ENCODE measurements around the gene SFR1.

Gene SFR1

DNA sequence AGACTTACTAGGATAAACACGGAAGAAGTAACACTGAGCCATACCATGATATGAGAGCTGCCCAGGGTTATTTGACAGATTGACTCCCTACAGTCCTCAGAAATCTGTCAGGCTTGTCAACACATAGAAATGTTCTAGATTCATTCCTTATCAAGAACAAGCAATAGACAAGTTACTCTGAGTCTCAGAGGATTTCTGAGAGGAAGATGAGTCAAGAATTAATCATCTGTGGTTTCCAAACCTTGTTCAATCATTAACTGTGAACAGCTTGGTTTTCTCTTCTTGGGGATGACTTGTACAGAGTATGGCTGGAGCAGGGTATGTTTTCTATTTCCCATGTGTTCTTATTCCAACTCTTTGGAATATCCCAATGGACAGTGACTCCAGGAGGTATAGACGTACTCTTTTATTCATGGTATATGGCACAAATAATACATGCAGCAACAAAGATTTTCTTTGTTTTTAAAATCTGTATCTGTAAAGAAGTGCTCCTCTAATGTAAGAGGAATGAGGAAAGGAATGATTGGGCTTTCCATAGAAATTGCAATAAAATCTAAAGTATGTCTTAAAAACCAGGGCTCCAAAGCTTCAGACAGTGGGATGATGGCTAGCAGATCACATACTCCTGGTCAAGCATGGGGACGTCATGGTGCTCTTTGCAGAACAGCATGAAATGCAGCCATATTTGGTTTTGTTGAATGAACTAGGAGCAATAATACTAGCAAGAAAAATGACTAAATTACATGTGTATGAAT is 11.9 kb upstream of the SFR1 start:
- DNase-seq = peak; percentile 82

- DNase-seq = peak; percentile 62
Observed at GRCh38 chr10:104113376-104113956, 8.5 kb upstream of the SFR1 start.

DNA sequence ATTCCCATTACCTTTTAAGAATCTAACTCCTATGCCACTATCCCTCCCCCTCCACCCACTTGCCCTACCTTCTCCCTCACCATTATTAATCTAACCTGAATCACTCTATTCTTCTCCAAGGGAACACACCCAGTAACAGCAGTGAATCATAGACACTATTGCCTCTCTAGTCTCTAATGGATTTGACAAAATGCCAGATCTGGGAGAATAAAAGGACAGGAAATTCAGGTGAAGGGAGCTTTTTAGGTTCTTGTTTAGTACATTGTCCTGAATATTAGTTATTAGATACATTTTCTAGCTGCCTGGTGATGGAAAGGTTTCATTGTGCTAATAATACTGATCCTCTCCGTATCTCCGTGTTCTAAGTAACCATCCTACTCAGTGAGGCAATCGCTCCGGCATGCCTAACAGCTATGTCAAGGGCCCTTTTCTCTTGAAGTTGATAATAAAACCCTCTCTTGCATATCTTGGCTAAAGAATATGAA is 4.1 kb upstream of the SFR1 start:
- no peak for DNase-seq

DNA sequence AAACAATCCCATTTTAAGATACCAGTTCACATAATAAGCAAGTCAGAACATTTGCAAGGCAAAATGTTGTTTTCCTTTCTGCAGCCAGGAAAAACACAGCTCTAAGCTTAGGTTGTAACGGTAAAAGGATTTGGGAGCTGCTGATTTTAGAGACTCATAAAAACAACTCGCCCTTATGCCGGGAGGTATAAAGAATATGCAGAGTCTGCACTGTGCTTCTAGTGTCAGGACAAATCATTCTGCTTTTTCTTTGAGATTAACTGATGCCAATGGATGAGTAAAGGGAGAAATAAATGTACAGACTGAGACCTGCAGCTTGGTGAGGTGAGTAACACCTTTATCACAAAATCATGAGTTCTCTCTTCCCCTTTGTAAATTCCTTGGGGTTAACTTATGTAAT is 2.0 kb upstream of the SFR1 start:
- DNase-seq = peak; percentile 27

DNA sequence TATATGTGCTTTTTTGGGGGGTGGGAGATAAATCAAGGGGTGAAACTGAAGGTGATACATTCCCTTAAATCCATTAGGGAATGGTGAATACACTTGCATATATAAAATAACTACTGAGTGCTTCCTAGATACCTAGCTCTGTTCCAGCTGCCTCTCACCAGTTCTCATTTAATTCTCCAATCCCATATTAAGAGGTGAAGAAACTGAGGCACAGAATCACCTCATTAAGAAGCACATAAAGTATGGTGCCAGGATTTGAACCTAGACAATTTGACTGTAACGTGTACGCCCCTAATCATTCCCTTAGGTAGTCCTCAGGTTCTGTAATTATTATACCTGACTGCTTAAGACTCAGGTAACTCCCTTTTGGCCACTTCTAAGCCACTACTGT is 1.5 kb upstream of the SFR1 start:
- no peak for DNase-seq

- peak; percentile 98 for DNase-seq
Observed at GRCh38 chr10:104120903-104121484, 977 bp upstream of the SFR1 start.

DNA sequence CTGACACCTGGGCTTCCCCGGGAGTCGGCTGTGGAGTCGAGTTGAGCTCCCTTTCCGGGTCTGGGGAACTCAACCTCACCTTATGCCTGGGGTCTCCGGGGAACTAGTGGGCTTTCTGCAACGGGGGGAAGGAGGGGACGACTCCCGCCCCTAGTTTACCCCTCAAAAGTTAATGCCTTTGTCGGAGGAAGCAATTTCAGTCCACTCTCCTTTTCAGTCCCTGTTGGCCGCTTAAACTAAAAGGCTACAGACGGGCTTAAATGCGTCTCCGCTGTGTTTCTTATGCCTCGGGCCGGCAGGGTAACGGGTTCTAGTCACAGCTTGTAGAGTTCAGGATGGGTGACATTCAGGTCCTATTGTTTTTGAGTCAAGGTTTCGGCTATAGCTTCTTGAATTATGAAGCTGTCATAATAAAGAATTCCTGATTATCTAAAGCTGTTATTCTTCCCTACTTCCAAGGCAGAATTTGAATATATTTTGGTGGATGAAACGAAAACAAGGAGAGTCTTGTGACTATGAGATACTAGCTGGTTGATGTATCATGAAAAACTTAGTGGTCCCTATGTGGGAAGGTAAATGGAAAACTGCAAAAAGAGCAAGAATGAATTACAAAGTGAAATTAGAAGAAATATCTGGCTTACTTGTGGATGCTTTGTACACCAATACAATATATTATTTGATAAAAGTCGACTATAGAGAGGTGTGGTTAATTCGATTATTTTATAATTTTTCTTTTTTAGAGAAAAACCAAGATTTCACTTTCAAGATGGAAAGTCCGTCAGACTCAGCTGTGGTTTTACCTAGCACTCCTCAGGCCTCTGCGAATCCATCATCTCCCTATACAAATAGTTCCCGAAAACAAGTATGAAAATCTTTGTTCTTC is 495 bp downstream of the SFR1 start:
- DNase-seq = peak; percentile 25

DNA sequence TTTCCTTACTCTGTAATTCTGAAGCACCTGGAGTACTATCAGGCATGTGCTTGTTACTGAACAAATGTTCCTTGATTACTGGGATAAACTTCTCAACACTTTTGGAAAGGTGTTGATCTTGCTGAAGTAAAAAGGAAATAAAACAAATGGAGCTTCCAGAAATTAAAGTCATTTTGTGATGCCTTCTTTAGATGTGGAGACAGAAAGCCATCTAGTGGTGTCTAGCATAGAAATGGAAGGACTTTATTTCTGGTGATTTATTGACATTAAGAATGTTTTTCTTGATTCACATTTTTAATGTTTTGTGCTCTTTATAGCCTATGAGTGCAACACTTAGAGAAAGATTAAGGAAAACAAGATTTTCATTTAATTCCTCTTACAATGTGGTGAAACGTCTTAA is 1.4 kb downstream of the SFR1 start:
- peak; percentile 20 for DNase-seq

- peak; percentile 6 for DNase-seq
Observed at GRCh38 chr10:104127411-104127810, 5.4 kb downstream of the SFR1 start.

DNA sequence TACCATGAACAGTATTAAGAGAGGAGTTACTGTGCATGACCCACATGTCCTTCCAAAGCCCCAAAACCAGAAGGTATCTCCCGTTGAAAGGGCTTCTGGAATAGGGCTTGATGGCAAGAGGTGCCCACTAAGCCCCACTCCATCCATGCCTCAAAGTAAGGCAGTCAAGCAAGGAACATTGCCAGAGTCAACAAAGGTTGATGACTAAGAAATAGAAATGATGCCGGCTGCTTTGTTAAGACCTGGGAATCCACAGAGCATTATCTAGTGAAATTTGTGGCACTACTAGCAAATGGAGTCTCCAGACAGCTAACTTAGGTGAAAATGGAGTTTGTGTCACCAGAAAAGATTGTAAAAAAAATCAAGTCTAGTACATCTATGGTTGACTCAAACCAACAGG is 6.2 kb downstream of the SFR1 start:
- no peak for DNase-seq

GRCh38 chr10:104130041-104130440 is 8.1 kb downstream of the SFR1 start:
- peak; percentile 11 for DNase-seq

GRCh38 chr10:104138131-104138530 is 16.2 kb downstream of the SFR1 start:
- DNase-seq = no peak

- DNase-seq = peak; percentile 7
Observed at GRCh38 chr10:104139221-104139620, 17.2 kb downstream of the SFR1 start.

- DNase-seq = no peak
Observed at GRCh38 chr10:104142081-104142480, 20.1 kb downstream of the SFR1 start.

- no peak for DNase-seq
Observed at GRCh38 chr10:104143829-104144228, 21.9 kb downstream of the SFR1 start.

DNA sequence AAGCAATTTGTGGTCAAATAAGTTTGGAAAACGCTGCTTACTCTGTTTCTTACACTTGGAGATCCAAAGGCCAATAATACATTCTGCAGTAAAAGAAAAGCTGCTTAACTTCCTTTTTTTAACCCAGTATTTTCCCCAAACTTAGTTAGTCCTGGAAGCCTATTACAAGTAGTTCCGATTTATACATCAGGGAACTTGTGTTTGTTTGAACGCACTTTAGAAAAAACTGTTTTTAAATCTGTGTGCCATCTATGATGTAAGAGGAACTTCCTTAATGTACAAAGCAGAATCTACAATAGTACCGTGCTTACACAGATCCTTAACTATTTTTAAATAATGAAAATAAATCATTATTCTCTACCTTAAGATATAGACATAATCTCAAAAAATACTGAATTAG is 23.0 kb downstream of the SFR1 start:
- peak; percentile 66 for DNase-seq

- DNase-seq = no peak
Observed at GRCh38 chr10:104146882-104147281, 24.9 kb downstream of the SFR1 start.

GRCh38 chr10:104150139-104150538 is 28.2 kb downstream of the SFR1 start:
- DNase-seq = no peak

DNA sequence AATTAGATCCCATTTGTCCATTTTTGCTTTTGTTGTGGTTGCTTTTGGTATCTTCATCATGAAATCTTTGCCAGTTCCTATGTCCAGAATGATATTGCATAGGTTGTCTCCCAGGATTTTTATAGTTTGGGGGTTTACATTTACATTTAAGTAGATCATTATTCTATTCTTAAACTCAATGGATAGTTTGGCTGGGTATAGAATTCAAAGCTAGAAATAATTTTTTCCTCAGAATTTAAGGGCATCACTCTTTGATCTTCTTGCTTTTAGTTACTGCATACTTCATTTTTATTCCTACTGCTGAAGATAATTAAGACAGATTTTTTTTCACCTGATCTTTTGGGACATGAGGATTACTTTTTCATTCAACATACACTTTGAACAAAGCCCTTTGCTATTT is 29.8 kb downstream of the SFR1 start:
- no peak for DNase-seq

DNA sequence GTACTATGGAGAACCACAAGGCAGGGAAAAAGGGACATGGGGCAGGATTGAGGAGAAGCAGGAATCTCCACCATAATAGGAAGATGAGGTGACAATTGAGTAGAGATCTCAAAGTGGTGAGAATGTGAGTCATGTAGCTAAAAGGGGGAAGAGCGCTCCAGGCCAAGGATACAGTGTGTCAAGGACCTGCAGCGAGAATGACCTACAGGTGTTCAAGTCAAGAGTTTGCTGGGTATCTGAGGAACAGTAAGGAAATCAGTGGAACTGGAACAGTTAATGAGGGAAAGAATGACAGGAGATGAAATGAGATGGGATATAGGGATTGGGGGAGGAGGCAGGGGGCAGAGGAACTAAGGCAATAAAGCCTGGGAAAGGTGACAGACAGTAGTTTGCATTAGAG is 33.6 kb downstream of the SFR1 start:
- DNase-seq = no peak

DNA sequence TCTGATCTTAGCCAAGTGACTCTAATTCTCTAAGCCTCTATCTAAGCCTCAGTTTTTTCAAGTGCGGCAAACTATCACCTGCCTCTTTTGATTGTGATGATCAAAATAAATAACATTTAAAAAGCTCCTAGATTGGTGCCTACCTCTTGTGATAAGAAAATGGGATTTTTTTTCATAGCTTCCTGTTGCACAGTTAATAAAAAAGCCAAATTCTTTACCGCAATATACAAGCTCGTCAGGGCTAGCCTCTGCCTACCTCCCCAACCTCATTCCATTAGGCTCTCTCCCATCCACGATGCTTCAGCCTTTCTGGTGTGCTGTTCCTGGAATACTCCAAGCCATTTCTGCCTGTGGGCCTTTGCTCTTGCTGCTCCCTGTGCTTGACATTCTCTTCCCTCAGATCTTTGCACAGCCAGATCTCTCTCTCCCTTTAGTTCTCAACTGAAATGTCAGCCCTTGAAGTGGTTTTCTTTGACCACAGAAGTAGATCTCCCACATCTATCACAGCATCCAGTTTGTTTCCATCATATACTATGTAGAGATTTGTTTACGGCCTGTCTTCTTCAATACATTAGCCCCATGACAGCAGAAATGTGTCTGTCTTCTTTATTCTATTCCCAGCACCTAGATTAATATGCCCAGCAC is 48.8 kb downstream of the SFR1 start:
- no peak for DNase-seq

DNA sequence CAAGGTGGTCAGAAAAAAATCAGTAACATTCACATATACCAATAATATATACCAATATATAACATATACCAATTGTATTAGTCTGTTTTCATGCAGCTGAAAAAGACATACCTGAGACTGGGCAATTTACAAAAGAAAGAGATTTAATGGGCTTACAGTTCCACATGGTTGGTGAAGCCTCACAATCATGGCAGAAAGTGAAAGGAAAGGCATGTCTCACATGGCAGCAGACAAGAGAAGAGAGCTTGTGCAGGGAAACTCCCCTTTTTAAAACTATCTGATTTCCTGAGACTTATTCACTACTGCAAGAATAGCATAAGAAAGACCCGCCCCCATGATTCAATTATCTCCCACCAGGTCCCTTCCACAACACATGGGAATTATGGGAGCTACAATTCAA is 52.2 kb downstream of the SFR1 start:
- DNase-seq = peak; percentile 5
